Esophagus squamous epithelium (tissue), 5 donors: ENCODE measurements around the gene SPNS2. TPM values are rescaled to one million over a fixed set of nuclear protein-coding genes. Genes with fewer than 3 reads are reported as not detected.

Source experiments
- DNase-seq: peaks from one replicate; lab custom pipeline; 2025; lab: John Stamatoyannopoulos, UW
- H3K27ac ChIP-seq, 4 donors: fragments of 200-600 bp; sonication (generic); one replicate each; pipeline ENCODE4 v1.5.1; 2016 to 2019; ENCODE audit warnings: mild to moderate bottlenecking in 1 of 4
- H3K27me3 ChIP-seq, 4 donors: fragments of 200-600 bp; sonication (generic); 1 replicate in 3 of 4; 2 replicates in 1 of 4; pipeline versions ENCODE4 v1.5.1 to v1.6.0; 2017 to 2021; ENCODE audit warnings: antibody characterized with exemption in 1 of 4
- H3K36me3 ChIP-seq, 3 donors: fragments of 200-600 bp; sonication (generic); one replicate each; pipeline ENCODE4 v1.5.1; 2016 to 2019
- H3K4me1 ChIP-seq, 3 donors: fragments of 200-600 bp; sonication (generic); one replicate each; pipeline ENCODE4 v1.5.1; 2017 to 2019
- H3K4me3 ChIP-seq, 4 donors: fragments of 200-600 bp; sonication (generic); 1 replicate in 3 of 4; 2 replicates in 1 of 4; pipeline ENCODE4 v1.5.1; 2016 to 2019; ENCODE audit warnings: mild to moderate bottlenecking in 2 of 4, moderate library complexity in 1 of 4
- H3K9me3 ChIP-seq, 3 donors: fragments of 200-600 bp; sonication (generic); one replicate each; pipeline ENCODE4 v1.5.1; 2016 to 2019
- POLR2A ChIP-seq, 4 donors: fragments of 450-650 bp; IDR thresholded peaks; one replicate each; pipeline ENCODE4 v1.6.1; 2017; ENCODE audit warnings: antibody characterized with exemption in 4 of 4, mild to moderate bottlenecking in 4 of 4, moderate library complexity in 3 of 4
- WGBS, 2 donors: methylation state at CpG; one replicate each; pipeline ENCODE4 v1.1.5; 2018; 5-methylcytosine and 5-hydroxymethylcytosine counted together
- intact Hi-C: fragments of 100-400 bp; cut with DNase I; formaldehyde crosslinking; loops from one replicate; pipeline ENCODE4 v1.15.0; 2022
- total RNA-seq, 4 donors: library from RNA; depleted of rRNA; stranded (reverse); fragments of >200 nt; gene quantifications; one replicate each; pipeline ENCODE4 v1.1.0, GENCODE V29; 2016
- TF ChIP-seq, protein P1 (sequence below), 6 experiments: fragments of 450-650 bp in 4 of 6; fragments of 200-600 bp in 2 of 6; sonication (generic) in 2 of 6; IDR thresholded peaks; one replicate each; pipeline ENCODE4 v1.5.1; 2016 to 2019; ENCODE audit warnings: antibody characterized with exemption in 6 of 6, mild to moderate bottlenecking in 4 of 6, moderate library complexity in 4 of 6
- donor health status: DM: yes; HTN: yes; CAD: no.

Gene SPNS2
- total RNA-seq, 4 donors from 2014 or later, result 36.8 to 66.6 (median 47.6) TPM

DNA sequence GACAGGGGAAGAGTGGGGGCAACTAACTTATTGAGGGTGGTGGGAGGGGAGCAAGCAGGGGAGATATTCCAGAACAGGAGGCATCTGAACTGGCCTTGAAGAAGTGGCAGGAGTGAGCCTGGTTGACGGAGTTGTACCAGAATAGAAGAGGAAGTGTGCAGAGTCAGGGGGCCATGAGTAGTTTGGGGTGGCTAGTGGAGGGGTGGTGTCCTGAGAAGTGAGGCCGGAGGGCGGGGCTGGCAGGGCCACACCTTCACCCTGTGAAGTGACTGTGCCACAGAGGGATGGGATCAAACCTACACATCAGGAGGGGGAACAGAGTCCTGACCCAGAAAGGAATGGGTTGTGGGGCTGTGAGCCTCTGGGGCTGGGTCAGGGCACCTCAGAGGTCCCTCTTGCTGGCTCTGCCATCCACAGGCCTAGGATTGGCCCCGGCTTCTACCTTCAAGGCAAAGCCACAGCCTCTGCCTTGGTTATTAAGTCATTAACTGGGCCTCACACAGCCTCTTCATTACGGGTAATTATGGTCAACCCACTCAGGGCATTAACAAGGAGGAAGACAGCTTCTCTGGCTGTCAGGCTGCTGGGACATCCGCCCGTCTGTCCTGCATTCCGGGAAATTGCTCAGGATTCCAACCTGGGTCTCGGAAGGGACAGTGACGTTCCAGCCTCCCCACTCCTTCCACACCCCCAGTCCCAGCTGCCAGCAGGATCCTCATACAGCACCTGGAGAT, 12.7 kb downstream of the SPNS2 start:
- 80 to 93% methylated on average over 10 of the region's 10 CpGs for WGBS, 2 donors
- Histone ChIP-seq H3K4me1 (peaks cover 14 to 99% (median 32%) of the 10 kb centered on the region in 3 donors), H3K36me3 (no peaks in the 10 kb centered on the region), H3K27me3 (no peaks in the 10 kb centered on the region), H3K9me3 (no peaks in the 10 kb centered on the region), H3K4me3 (no peak overlapping the region), H3K27ac (peak overlapping the region in 3 of 4 donors; percentile 41 to 81 (median 66))
- no peak for TF ChIP-seq POLR2A (IDR thresholded peaks at IDR 0.05)
- TF ChIP-seq, protein P1, sequence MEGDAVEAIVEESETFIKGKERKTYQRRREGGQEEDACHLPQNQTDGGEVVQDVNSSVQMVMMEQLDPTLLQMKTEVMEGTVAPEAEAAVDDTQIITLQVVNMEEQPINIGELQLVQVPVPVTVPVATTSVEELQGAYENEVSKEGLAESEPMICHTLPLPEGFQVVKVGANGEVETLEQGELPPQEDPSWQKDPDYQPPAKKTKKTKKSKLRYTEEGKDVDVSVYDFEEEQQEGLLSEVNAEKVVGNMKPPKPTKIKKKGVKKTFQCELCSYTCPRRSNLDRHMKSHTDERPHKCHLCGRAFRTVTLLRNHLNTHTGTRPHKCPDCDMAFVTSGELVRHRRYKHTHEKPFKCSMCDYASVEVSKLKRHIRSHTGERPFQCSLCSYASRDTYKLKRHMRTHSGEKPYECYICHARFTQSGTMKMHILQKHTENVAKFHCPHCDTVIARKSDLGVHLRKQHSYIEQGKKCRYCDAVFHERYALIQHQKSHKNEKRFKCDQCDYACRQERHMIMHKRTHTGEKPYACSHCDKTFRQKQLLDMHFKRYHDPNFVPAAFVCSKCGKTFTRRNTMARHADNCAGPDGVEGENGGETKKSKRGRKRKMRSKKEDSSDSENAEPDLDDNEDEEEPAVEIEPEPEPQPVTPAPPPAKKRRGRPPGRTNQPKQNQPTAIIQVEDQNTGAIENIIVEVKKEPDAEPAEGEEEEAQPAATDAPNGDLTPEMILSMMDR (IDR thresholded peaks at IDR 0.05), result no peak
- intact Hi-C loops, result no loop called here
- no peak for DNase-seq

DNA sequence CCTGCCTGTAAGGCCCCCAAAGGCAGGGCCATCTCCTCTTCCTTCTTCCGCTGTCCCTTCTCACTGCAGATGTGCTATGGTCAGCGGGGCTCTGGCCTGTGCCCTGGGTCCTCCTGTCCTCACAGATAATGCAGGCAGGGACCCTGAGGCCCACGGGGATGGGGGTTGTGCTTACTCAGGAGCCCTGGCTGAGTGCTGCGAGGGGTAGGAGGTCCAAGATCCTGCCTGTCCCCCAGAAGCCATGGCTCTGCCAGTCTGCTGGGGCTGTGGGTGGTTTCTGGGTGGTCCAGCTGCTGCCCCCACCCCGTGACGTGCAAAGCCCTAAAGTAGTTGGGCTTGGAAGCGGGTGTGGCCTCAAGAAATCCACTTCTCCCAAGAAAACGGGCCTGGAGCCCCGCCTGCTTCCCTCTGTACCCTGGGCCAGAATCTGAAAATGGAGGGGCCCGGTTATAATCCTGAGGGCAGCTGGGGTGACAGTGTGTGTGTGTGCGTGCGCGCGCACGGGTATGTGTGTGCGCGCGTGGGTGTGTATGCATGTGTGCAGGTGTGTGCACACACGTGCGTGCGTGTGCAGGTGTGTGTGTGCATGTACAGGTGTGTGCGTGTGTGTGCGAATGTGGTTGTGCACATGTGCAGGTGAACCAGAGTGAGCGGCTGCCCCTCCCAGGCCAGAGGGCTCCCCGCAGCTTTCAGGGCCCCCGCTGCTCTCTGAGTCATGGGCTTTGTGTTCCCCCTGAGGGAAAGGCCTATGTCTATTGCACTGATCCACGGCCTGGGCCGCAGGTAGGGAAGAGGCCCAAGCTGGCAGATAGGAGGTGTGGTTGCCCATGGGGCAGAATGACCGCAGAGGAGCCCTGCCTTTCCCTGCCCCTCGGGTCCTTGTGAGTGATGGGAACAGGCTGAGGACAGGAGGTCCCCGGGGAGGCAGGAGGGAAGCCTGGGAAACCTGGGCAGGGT, 13.8 kb downstream of the SPNS2 start:
- intact Hi-C loops, result no loop called here
- Histone ChIP-seq H3K27ac (peak overlapping the region in 2 of 4 donors; percentile 41 to 66), H3K4me3 (no peak overlapping the region), H3K27me3 (no peaks in the 10 kb centered on the region), H3K4me1 (peaks cover 13 to 99% (median 25%) of the 10 kb centered on the region in 3 donors), H3K36me3 (no peaks in the 10 kb centered on the region), H3K9me3 (no peaks in the 10 kb centered on the region)
- DNase-seq, result no peak
- TF ChIP-seq POLR2A (IDR thresholded peaks at IDR 0.05), result no peak
- TF ChIP-seq, protein P1 (IDR thresholded peaks at IDR 0.05), result no peak
- WGBS, 2 donors, result 82 to 85% methylated on average over 12 to 15 of the region's 31 CpGs

DNA sequence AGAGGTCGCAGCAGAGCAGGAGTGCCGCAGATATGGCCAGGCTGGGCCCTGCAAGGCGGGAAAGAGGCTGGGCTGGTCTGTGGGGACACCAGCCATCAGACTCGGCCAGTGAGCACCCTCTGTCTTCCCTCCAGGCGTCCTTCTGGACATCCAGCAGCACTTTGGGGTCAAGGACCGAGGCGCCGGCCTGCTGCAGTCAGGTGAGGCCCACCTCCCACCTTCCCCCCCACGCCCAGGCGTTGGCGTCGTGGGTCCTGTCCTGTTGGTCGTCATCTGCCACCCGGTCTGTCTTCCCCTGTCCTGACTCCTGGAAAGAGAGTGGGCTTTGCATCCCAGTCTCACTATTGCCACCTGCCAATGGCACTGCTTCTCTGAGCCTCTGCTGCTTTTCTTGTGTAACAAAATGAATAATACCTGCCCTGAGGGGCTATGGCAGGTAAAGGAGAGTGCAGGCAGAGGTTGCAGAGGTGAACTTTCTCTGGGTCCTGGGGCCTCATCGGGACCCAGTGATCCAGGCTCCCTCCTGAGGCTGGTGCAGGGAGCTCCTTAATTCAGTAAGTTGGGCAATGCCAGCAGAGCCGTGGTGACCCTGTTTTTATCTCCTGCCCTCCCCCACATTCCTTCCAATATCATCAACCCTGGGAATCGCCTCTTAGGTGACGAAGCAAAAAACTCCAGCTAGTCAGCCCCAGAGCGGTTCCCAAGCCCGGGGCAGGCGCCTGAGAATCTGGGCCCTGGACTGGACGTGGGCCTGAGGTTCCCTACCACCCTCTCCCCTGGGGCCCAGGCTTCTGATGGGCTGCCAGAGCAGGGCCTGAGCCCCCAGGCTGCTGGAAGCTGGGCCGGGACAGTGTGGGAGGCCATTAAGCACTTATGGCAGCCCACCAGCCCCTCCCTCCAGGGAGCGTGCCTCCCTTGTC, 14.7 kb downstream of the SPNS2 start:
- no peaks in the 10 kb centered on the region for H3K36me3 ChIP-seq
- TF ChIP-seq, protein P1 (IDR thresholded peaks at IDR 0.05), result no peak
- TF ChIP-seq POLR2A (IDR thresholded peaks at IDR 0.05), result no peak
- no peak overlapping the region for H3K4me3 ChIP-seq
- intact Hi-C loops, result no loop called here
- no peaks in the 10 kb centered on the region for H3K9me3 ChIP-seq
- H3K27ac ChIP-seq, result peak overlapping the region; percentile 59 to 74 (median 66)
- no peak for DNase-seq
- H3K4me1 ChIP-seq, result peaks cover 13 to 92% (median 25%) of the 10 kb centered on the region in 3 donors
- 80 to 86% methylated on average over 8 to 11 of the region's 24 CpGs for WGBS, 2 donors
- H3K27me3 ChIP-seq, result no peaks in the 10 kb centered on the region

DNA sequence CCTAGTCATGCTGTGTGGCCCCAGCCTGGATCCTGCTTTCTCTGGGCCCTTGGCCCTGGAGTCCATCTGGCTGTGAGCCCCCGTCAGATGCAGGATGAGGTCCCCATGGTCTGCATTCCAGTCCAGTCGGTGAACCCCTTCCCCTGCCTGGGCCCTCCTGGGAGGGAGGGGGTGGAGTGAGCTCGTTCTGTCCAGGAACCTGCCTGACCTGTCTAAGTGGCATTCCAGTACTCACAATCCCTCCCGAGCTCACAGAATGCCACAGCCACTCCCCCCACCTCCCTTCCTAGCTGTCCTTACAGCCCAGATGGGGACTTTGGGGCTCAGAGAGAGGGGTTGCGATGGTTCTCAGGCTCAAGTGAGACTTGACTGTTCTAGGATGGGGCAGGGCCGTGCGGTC, 15.5 kb downstream of the SPNS2 start:
- H3K27me3 ChIP-seq, result no peaks in the 10 kb centered on the region
- H3K4me3 ChIP-seq, result no peak overlapping the region
- H3K9me3 ChIP-seq, result no peaks in the 10 kb centered on the region
- TF ChIP-seq, protein P1 (IDR thresholded peaks at IDR 0.05), result no peak
- no peak for TF ChIP-seq POLR2A (IDR thresholded peaks at IDR 0.05)
- intact Hi-C loops, result no loop called here
- no peaks in the 10 kb centered on the region for H3K36me3 ChIP-seq
- 20% methylated on average over 1 of the region's 7 CpGs; no CpG with 5 or more reads in 1 of the 2 donors for WGBS, 2 donors
- H3K27ac ChIP-seq, result peak overlapping the region; percentile 59 to 74 (median 66)
- H3K4me1 ChIP-seq, result peaks cover 15 to 92% (median 26%) of the 10 kb centered on the region in 3 donors
- DNase-seq, result no peak
